ENCODE data around the gene CLPX.
"Not testable (repeated sequence)": the region's sequence is repeated elsewhere in the genome, so short reads cannot be mapped to it uniquely, and the experiment has no call there.

CLPX gene

DNA sequence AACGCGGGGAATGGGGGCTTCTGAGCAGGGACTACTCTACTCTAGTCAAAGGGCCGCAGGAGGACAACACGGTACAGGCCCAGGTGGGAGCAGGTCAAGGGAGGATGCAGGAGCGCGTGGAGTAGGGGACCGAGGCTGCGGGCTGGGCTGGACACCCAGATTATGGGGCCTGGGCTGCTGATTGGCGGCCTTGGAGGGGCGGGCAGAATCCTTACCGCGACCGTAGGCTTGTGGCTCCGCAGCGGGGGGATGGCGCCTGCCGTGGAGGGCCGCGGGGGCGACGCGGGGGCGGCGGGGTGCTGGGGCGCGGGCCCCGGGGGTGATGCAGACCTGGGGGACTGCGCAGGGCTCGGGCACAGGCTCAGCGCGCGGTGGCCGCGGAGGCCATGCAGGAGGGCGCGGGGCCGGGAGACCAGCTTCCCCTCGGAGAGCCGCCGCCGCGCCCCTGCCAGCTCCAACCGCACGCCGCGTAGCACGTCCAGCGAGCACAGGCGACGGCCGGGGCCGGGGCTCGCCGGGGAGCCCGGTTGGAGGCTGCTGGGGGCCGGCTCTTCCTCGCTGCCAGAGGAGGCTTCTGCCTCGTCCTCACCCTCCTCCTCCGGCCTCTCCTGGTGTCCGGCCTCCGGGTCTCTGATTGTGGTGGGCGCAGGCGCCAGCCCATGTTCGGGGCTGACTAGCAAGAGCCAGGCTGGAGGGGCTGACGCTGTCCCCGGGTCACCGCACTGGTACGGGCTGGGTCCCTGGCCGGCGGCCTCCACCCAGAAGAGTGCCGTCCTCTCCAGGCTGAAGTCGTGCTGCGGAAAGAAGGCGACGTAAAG, 83.0 kb downstream of the CLPX start:
- DNase-seq (ENCODE audit: low spot score) = no peak

DNA sequence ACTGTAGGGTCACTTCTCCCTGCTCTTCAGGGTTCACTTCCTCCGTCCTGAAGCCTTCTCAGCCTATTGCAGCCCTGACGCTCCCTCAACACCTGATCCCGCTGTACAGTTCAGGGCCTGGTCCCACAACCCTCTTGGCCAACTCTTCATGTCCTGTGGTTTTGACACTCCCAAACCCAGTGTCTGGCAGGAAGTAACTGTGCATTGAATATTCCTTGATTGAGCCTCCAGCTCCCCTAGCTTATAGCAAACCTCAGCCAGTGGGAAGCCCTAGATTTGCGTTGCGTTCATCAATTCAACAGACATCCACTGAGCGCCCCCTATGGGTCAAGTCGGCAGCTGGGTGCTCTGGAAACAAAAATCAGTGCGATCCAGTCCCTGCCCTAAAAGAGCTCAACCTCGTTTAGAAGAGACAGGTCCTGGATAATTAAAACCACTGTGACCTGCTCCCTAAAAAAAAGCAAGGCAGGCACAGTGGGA, 83.7 kb downstream of the CLPX start:
- no peak for DNase-seq (ENCODE audit: low spot score)

DNA sequence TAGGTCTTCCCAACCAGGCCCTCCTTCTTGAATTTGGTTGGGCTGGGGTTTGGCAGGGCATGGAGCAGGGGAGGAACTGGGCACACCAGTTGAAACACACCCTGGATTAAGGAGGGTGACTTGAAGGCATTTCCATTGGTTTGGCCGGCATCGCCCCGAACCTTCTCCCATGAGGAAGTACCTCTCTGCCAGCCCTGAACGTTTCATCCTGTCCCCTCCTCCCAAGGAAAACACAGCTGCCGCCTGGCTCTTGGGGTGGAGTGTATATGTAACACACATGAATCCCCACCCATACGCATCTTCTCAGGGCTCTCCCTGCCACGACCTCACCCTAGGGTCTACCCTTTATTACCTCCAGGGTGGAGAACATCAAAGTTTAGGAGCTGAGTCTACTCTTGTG, 84.7 kb downstream of the CLPX start:
- no peak for DNase-seq (ENCODE audit: low spot score)

DNA sequence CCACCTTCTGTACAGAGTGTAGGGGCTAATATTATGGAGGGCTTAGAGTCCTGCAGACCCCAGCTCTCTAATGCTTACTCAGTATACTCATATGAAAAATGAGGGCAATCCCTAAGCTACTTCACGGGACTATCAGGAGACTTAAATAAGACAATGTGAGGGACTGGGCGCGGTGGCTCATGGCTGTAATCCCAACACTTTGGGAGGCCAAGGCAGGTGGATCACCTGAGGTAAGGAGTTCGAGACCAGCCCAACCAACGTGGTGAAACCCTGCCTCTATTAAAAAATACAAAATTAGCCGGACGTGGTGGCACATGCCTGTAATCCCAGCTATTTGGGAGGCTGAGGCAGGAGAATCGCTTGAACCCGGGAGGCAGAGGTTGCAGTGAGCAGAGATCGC, 85.3 kb downstream of the CLPX start:
- not testable (repeated sequence) for DNase-seq (ENCODE audit: low spot score)

DNA sequence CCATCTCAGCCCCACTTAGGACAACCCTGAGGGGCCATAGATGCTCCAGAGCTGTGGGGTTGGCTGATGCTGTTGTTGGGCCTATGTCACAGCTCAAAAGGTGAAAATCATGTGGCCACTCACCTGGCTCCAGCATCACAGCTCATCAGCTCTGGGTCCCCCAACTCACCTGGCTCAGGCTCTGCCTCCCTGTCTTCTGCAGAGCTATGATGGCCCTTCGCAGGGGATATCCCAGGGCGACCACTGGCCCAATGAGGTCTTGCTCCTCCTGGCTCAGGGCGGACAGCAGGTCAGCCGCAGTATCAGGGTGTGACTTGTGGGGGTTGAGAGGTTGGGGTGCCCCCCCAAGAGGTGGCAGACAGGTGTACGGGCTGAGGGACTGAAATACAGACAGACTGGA, 85.8 kb downstream of the CLPX start:
- no peak for DNase-seq (ENCODE audit: low spot score)

Small RNA genes within 50 kb of the gene (small RNA-seq; reads per million reads assigned to genes)
- gene AC013553.1 (0 reads per million in 2 experiments), gene AC068213.1 (0 reads per million in 2 experiments), gene RNU6-686P (0 reads per million in 2 experiments)
